ENCODE measurements around the gene PLEKHH3.

DNA sequence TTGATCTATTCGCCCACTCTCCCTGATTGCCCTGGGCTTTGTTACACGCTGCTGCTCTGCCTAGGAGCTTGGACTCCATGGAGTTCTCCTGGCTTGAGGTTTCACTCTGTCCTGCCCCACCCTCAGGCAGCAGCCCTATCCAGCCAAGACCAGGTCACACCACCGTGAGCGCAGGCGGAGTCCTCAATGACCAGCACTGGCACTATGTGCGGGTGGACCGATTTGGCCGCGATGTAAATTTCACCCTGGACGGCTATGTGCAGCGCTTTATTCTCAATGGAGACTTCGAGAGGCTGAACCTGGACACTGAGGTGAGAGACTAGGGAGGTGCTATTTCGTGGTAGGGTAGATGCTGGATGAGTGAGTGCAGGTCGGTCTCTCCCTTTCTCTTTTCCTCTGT lies 9.0 kb upstream of the PLEKHH3 start:
- TF ChIP-seq YY1 (IDR thresholded peaks at IDR 0.05; ENCODE audit: insufficient read depth, insufficient read length): no peak
- no peak for TF ChIP-seq ZNF274 (IDR thresholded peaks at IDR 0.05; ENCODE audit: low read depth, low read length)
